NCI-H774 (cell line): ENCODE results near the gene UBXN6.

Experiments used
- DNase-seq: peaks from one replicate; lab custom pipeline; 2025; lab: John Stamatoyannopoulos, UW

The UBXN6 gene

DNA sequence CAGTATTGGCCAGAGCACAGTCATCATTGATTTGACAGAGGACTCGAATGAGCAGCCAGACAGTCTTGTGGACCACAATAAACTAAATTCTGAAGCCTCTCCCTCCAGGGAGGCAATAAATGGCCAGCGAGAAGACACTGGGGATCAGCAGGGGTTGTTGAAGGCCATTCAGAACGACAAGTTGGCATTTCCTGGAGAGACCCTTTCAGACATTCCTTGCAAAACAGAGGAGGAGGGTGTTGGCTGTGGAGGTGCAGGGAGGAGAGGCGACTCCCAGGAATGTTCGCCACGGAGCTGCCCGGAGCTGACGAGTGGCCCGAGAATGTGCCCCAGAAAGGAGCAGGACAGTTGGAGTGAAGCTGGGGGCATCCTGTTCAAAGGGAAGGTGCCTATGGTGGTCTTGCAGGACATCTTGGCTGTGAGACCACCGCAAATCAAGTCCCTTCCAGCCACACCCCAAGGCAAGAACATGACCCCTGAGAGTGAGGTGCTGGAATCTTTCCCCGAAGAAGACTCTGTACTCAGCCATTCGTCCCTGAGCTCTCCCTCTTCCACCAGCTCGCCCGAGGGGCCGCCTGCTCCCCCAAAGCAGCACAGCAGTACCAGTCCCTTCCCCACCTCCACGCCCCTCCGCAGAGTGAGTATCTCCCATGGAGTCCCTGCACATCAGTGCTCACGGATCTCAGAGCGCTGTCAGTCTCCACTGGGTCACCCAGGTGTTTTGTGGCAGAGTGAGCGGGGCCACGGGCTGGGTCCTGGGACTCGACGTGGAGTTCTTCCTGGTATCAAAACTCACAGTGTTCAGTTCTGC lies 48.3 kb downstream of the UBXN6 start:
- no peak for DNase-seq

DNA sequence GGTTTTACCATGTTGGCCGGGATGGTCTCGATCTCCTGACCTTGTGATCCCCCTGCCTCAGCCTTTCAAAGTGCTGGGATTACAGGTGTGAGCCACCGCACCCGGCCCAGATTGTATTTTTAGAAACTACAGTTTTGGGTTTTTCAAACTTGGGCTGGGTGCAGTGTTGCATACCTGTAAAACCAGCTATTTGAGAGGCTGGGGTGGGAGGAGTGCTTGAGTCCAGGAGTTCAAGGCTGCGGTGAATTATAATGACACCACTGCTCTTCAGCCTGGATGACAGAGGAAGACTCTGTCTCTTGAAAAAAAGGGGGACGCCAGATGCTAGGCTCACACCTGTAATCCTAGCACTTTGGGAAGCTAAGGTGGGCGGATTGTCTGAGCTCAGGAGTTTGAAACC lies 51.0 kb downstream of the UBXN6 start:
- no peak for DNase-seq

- no peak for DNase-seq
Measured at GRCh38 chr19:4405977-4406376, 51.6 kb downstream of the UBXN6 start.

DNA sequence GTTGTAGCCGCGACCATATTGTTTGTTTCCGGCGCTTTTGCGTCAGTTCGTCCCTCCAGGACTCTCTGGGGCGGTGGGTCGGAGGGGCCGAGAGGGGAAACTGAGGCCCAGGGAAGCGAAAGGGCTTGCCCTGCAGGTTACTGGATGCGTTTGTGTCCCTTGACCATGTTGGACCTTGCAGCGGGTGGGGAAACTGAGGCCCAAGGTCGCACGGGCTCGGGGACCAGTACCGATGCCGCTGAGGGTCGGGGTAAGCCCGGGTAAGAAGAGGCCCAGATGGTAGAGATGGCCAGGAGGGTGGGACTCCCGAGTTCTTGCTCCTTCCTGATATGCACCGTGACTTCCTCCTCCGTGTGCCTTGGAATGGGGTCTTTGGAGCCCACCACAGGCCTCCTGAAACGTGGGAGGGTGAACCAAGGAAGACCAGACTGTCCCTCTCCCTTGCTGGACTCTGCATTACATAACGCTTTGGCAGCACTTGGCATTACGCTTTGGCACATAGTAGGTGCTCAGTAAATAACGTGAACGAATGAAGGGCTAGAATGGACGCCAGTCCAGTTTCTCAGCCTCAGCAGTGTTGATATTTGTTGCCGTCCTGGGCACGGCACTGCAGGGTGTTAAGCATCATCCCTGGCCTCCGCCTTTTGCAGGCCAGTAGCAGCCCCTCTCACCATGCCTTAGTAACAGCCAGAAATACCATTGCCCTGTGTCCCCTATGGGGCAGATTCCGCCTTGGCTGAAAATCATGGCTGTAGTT lies 54.4 kb downstream of the UBXN6 start:
- DNase-seq, result no peak

- DNase-seq, result peak; percentile 99
Measured at GRCh38 chr19:4402171-4403004, 55.2 kb downstream of the UBXN6 start, which contains the start of gene CHAF1A. Gene CHAF1A (plus strand): TSS chr19:4402640. CDS start chr19:4402763, 123 bp downstream.

GRCh38 chr19:4401769-4402170 lies 55.8 kb downstream of the UBXN6 start:
- DNase-seq, result no peak

GRCh38 chr19:4400135-4400936 lies 57.3 kb downstream of the UBXN6 start, which contains the start of gene SH3GL1:
Gene SH3GL1 (minus strand): TSS chr19:4400547. CDS start chr19:4400368, 179 bp downstream.
- peak; percentile 89 for DNase-seq

- DNase-seq, result no peak
Measured at GRCh38 chr19:4399812-4400134, 57.8 kb downstream of the UBXN6 start.

DNA sequence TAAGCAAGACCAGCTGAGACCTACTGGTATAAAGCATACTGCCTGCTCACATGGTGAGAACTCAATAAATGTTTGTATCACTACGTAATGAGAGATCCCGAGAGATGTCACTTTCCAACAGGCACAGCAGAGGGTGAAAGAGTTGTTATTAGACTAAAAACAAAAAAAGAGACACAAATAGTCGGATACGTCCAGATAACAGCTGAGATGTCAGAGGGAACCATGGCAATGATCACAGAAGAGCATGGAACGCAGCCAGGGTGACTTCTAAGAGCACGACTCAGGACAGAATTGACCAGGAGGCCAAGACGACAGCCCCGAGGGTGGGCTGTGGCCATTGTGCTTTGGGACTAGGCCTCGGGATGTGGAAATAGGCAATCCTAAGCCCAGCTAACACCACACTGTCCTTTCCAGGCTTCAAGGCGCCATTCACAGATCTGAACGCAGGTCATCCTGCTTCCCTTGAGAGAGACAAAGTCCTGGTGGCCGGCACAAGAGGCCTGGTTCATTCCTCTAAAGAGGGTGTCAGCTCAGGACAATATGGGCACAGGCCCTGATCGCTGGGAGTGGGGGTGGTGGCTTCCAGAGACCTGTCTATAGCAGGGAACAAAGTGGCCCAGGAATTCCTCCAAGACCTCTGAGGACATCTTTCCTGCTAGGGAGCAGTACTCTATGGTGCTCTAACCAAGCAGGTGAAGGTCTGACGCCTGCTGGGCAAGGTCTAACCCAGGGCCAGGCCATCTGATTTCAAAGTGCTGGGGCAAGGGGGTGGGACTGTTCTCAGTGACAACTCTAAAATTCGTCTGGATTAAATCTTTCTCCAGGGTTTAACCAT lies 60.4 kb downstream of the UBXN6 start:
- DNase-seq, result no peak
